GM15510 (cell line): ENCODE measurements around the gene GNG8.

Source experiments
- POLR2A ChIP-seq: IDR thresholded peaks from 3 replicates; pipeline ENCODE4 v1.6.1; 2011; ENCODE audit warnings: borderline replicate concordance; ENCODE audit not compliant: insufficient read length; ENCODE audit errors: extremely low read depth

Gene GNG8

GRCh38 chr19:46656541-46656940 lies 20.5 kb upstream of the GNG8 start:
- TF ChIP-seq POLR2A, result no peak

GRCh38 chr19:46654621-46655152 lies 18.7 kb upstream of the GNG8 start:
- TF ChIP-seq POLR2A, result no peak

GRCh38 chr19:46650445-46650844 lies 14.4 kb upstream of the GNG8 start:
- no peak for TF ChIP-seq POLR2A

GRCh38 chr19:46648961-46649960 lies 13.3 kb upstream of the GNG8 start:
- no peak for TF ChIP-seq POLR2A

GRCh38 chr19:46648060-46648960 lies 12.3 kb upstream of the GNG8 start:
- no peak for TF ChIP-seq POLR2A

- no peak for TF ChIP-seq POLR2A
Measured at GRCh38 chr19:46646402-46646801, 10.4 kb upstream of the GNG8 start.

- no peak for TF ChIP-seq POLR2A
Measured at GRCh38 chr19:46644720-46645119, 8.7 kb upstream of the GNG8 start.

- TF ChIP-seq POLR2A, result no peak
Measured at GRCh38 chr19:46640656-46641055, 4.7 kb upstream of the GNG8 start.

GRCh38 chr19:46639358-46640182 lies 3.6 kb upstream of the GNG8 start:
- TF ChIP-seq POLR2A, result no peak

- no peak for TF ChIP-seq POLR2A
Measured at GRCh38 chr19:46637224-46637623, 1.2 kb upstream of the GNG8 start.

GRCh38 chr19:46634656-46635218 lies 1.3 kb downstream of the GNG8 start:
- TF ChIP-seq POLR2A, result no peak

GRCh38 chr19:46634045-46634655 lies 1.9 kb downstream of the GNG8 start:
- TF ChIP-seq POLR2A, result no peak

- no peak for TF ChIP-seq POLR2A
Measured at GRCh38 chr19:46633130-46633529, 2.9 kb downstream of the GNG8 start.
